HG02870 (cell line): ENCODE results near the gene MCC.
A peak's percentile ranks its signal among the peaks of the same experiment; 100 is the strongest.

Experiments used
- ATAC-seq: cut with Tn5 transposase; IDR thresholded peaks from one replicate; pipeline ENCODE4 v1.9.1; 2021; ENCODE audit warnings: mild to moderate bottlenecking, moderate library complexity; ENCODE audit not compliant: unreplicated experiment

Gene MCC

GRCh38 chr5:113124265-113124664, 364.0 kb downstream of the MCC start:
- no peak for ATAC-seq

GRCh38 chr5:113123618-113124017, 364.6 kb downstream of the MCC start:
- ATAC-seq: no peak

GRCh38 chr5:113122053-113122452, 366.2 kb downstream of the MCC start:
- no peak for ATAC-seq

GRCh38 chr5:113119246-113119924, 368.9 kb downstream of the MCC start:
- no peak for ATAC-seq

GRCh38 chr5:113118765-113119164, 369.5 kb downstream of the MCC start:
- ATAC-seq: no peak

- ATAC-seq: no peak
Observed at GRCh38 chr5:113118298-113118697, 370.0 kb downstream of the MCC start.

- no peak for ATAC-seq
Observed at GRCh38 chr5:113117543-113118115, 370.6 kb downstream of the MCC start.

GRCh38 chr5:113115956-113116355, 372.3 kb downstream of the MCC start:
- no peak for ATAC-seq

GRCh38 chr5:113115061-113115460, 373.2 kb downstream of the MCC start:
- ATAC-seq: peak; percentile 68

GRCh38 chr5:113114559-113114958, 373.7 kb downstream of the MCC start:
- no peak for ATAC-seq

- ATAC-seq: no peak
Observed at GRCh38 chr5:113112435-113112834, 375.8 kb downstream of the MCC start.

GRCh38 chr5:113110117-113110516, 378.1 kb downstream of the MCC start:
- no peak for ATAC-seq

GRCh38 chr5:113109344-113109743, 378.9 kb downstream of the MCC start:
- no peak for ATAC-seq

- ATAC-seq: no peak
Observed at GRCh38 chr5:113108485-113108884, 379.8 kb downstream of the MCC start.

GRCh38 chr5:113106821-113107220, 381.4 kb downstream of the MCC start:
- ATAC-seq: no peak

GRCh38 chr5:113105693-113106280, 382.5 kb downstream of the MCC start:
- no peak for ATAC-seq

- ATAC-seq: no peak
Observed at GRCh38 chr5:113103330-113103729, 384.9 kb downstream of the MCC start.

GRCh38 chr5:113102121-113102531, 386.1 kb downstream of the MCC start:
- no peak for ATAC-seq

- no peak for ATAC-seq
Observed at GRCh38 chr5:113100981-113101380, 387.3 kb downstream of the MCC start.

- ATAC-seq: no peak
Observed at GRCh38 chr5:113099822-113100221, 388.4 kb downstream of the MCC start.

GRCh38 chr5:113098378-113098777, 389.9 kb downstream of the MCC start:
- ATAC-seq: no peak

- no peak for ATAC-seq
Observed at GRCh38 chr5:113095831-113096230, 392.4 kb downstream of the MCC start.
